HG02763 (cell line): ENCODE data around the gene SCT.

ENCODE experiments used
- ATAC-seq: cut with Tn5 transposase; IDR thresholded peaks from one replicate; pipeline ENCODE4 v1.9.1; 2021; ENCODE audit warnings: mild to moderate bottlenecking, moderate library complexity; ENCODE audit not compliant: unreplicated experiment

Gene SCT

DNA sequence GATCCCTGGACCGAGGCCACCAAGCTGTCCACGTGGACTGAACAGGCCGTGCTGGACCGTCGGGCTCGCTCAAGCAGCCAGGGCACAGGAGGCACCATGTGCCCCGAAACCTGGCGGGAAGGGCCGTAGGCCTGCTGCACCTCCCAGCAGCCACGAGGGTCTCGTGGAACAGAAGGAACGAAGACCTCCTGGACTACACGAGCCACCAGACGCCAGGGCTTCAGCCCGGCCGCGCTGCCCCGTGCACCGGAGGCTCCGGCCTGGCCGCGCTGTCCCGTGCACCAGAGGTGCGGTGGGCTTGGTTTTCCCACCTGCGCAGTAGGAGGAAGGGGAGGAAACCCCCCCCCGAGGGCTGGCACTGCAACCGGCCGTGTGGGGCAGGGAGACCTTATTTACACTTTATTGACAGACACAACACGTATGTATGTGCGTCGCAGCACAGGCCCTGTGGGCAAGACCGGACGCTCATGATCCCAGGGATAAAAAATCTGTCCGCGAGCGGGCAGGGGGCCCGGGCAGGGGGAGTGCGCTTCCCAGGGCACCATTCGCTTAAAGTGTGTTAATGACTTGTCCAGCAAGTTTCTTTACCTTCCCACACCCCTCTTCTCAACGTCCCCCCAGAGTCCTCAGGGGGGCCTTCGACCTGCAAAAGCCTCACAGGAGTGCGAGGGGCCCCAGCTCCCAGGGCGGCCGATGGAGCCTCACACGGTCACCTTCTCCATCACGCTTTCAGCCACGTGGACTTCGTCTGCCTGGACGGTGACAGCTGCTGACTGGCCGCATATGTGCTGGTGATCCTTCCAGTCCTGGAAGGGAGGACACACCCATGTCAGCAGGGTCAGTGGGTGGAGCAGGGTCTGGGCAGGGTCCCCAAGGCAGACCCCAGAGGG lies 17.1 kb upstream of the SCT start:
- ATAC-seq = no peak

DNA sequence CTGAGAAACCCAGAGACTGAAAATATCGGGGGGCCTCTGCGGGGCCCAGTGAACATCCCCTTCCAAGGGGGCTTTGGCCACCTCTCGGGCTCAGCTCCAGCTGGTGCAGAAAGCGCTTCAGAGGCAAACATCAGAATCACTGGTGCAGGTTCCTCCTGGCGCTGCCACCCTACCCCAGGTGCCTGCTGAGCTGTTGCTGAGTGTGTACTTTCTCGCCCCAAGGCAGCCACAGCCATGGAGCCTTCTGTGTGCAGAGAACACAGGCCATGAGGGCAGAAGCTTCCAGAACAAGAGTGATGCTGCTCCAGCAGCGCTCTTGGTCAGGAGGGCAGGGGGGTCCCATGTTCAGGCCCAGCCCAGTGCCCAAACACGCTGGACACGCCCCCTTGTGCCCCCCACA lies 16.4 kb upstream of the SCT start:
- ATAC-seq = no peak

DNA sequence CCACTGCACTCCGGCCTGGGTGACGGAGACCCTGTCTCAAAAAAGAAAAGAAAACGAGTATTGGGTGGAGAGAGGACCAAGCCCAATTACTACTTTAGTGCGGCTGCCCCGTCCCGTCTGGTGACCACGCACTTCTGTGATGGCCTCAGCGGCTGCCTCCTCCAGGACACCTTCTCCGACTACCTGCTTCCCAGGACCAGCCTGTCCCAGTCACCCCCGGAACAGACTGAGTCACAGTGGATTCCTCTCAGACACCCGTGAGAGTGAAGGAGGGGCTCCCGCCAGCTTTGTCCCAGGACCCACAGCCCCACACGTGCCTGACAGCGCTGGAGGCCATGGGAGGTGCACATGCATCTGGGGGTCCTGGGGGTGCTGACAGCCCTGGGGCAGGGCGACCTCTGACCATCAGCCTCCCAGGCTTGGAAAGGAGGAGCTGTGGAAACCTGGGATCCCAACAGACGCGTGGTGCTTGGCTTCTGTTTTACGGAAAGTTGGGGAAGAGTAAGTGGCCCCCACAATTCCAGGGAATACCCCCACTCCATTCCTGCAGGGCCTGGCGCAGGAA lies 14.9 kb upstream of the SCT start:
- ATAC-seq = no peak

DNA sequence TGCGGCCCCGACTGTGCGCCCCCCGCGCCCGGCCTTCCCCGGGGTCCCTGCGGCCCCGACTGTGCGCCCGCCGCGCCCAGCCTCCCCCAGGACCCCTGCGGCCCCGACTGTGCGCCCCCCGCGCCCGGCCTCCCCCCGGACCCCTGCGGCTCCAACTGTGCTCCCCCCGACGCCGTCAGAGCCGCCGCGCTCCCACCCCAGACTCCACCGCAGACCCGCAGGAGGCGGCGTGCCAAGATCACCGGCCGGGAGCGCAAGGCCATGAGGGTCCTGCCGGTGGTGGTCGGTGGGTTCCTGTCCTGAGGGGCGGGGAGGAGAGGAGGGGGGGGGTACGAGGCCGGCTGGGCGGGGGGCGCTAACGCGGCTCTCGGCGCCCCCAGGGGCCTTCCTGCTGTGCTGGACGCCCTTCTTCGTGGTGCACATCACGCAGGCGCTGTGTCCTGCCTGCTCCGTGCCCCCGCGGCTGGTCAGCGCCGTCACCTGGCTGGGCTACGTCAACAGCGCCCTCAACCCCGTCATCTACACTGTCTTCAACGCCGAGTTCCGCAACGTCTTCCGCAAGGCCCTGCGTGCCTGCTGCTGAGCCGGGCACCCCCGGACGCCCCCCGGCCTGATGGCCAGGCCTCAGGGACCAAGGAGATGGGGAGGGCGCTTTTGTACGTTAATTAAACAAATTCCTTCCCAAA lies 13.2 kb upstream of the SCT start:
- no peak for ATAC-seq

DNA sequence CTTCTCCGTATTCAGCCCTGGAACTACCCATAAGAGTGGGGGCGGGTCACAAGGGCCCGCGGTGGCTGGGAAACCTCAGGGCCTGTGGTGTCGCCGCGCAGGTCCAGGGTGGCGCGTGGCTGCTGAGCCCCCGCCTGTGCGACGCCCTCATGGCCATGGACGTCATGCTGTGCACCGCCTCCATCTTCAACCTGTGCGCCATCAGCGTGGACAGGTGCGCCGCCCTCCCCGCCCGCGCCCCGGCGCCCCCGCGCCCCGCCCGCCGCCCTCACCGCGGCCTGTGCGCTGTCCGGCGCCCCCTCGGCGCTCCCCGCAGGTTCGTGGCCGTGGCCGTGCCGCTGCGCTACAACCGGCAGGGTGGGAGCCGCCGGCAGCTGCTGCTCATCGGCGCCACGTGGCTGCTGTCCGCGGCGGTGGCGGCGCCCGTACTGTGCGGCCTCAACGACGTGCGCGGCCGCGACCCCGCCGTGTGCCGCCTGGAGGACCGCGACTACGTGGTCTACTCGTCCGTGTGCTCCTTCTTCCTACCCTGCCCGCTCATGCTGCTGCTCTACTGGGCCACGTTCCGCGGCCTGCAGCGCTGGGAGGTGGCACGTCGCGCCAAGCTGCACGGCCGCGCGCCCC lies 12.5 kb upstream of the SCT start:
- ATAC-seq = no peak

DNA sequence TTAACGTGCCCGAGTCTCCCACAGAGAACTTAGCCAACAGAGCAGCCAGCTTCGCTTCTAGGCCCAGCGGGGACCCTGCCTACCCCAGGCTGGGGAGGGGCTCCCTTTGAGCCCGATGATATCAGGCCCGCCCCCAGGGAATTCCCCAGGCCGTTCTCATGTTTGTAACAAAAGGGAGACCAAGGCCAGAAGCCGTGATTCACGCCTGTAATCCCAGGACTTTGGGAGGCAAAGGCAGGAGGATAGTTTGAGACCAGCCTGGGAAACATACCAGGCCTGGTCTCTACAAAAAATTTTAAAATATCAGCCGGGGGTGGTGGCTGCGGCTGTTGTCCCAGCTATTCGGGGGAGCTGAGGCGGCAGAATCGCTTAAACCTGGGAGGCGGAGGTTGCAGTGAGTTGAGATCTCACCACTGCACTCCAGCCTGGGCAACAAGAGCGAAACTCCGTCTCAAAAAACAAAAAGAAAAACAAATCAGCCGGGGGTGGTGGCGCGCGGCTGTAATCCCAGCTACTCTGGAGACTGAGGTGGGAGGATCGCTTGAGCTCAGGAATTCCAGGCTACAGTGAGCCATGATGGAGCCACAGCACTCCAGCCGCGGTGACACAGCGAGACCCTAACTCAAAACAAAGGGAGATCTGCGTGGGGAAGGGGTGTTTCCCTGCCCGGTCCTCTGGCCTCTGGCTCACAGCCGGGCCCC lies 11.8 kb upstream of the SCT start:
- no peak for ATAC-seq

DNA sequence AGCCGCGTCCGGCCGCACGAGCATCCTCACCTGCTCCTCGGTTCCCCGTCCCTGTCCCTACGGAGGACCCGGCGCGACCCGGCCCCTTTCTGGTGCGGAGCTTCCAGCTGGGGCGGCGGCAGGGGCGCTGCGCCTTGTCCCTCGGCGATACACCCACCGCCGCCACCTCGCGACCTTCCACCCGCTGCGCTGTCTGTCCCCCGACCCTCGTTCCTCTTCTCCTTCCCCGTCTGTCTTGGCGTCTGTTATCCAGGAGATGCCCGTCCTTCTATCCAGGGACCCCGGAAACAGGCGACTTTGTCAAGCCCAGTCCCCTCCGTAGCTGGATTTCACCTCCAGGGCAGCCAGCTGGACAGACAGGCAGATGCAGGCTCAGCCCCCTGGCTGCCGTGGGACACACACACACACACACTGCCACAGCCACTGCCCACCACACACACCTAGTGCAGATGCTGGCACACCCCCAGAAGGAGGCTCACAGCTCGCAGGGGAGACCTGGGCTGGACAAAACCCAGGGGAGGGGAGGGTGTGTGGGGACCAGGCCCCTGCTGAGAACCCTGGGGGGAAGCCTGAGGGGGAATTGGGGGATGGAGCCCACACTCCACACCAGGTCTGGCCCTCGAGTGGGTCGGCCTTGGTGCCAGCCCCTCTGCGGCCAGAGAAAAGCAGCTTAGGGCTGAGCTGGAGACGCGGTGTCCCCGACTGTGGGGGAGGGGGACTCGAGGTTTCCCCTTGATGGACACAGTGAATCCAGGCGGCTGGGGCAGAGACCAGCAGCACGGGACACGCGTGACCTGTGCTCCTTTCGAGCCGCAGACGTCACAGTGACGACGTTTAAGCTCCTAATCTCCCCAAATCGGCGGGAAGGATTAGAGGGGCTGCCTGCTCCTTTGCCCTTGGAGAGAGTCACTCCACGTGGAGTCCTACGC lies 10.9 kb upstream of the SCT start:
- no peak for ATAC-seq

DNA sequence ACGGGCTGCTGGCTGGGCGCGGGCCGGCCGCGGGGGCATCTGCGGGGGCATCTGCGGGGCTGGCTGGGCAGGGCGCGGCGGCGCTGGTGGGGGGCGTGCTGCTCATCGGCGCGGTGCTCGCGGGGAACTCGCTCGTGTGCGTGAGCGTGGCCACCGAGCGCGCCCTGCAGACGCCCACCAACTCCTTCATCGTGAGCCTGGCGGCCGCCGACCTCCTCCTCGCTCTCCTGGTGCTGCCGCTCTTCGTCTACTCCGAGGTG lies 10.3 kb upstream of the SCT start:
- ATAC-seq = no peak

DNA sequence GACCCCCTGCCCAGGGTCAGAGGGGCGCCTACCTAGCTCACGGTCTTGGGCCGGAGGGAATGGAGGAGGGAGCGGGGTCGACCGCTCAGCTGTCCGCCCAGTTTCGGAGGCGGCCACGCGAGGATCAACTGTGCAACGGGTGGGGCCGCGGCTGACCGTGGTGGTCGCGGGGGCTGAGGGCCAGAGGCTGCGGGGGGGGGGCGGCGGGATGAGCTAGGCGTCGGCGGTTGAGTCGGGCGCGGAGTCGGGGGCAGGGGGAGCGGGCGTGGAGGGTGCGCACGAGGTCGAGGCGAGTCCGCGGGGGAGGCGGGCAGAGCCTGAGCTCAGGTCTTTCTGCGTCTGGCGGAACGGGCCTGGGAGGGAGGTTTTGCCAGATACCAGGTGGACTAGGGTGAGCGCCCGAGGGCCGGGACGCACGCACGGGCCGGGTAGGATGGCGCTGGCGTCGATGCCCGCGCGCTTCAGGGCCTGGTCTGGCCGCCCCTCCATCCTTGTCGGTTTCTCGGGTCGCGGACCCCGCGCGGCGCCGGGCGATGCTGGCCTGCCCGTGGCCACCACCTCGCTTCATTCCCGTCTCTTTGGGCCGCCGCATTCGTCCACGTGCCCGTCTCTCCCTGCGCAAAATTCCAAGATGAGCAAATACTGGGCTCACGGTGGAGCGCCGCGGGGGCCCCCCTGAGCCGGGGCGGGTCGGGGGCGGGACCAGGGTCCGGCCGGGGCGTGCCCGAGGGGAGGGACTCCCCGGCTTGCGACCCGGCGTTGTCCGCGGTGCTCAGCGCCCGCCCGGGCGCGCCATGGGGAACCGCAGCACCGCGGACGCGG lies 9.7 kb upstream of the SCT start, which contains the start of gene DRD4:
TSS of gene DRD4 (plus strand) at position 759 of the 822 bp plus-strand sequence. CDS start at position 795, 36 bp downstream.
- no peak for ATAC-seq

DNA sequence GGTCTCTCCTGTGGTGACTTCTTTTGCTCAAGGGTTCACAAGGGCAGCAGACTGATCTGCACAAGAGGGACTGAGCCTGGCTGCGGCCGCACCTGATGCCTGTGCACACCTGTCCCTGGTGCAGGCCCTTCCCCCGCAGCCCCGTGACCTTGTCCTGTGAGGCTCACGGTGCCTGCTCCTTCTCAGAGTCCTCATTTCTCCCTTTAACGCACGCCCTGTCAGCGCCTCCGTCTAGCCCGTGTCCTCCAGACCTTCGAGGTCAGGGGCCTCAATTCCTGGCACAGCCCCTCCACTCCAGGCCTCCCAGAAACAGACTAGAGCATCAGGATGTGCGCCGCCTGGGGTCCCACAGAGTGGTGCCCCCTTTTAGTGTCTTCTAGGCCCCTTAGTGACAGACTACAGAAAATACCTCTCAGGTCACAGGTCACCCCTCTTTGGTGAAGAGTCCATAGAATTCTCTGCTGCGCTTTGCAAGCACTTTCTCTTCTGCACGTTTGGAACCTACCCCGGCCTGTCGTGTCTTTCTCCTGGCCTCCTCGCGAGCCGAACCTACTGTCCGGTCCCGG lies 9.0 kb upstream of the SCT start:
- no peak for ATAC-seq

DNA sequence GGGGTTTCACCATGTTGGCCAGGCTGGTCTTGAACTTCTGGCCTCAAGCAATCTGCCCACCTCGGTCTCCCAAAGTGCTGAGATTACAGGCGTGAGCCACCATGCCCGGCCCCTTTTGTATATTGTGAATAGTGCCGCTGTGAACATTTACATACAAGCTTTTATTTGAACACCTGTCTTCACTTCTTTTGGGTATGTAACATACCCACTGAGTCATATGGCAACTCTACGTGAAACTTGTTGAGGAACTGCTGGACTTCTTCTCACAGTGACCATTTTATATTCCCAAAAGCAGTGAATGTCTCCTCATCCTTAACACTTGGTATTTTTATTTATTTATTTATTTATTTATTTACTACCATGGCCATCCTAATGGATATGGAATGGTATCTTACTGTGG lies 3.9 kb upstream of the SCT start:
- ATAC-seq = no peak

DNA sequence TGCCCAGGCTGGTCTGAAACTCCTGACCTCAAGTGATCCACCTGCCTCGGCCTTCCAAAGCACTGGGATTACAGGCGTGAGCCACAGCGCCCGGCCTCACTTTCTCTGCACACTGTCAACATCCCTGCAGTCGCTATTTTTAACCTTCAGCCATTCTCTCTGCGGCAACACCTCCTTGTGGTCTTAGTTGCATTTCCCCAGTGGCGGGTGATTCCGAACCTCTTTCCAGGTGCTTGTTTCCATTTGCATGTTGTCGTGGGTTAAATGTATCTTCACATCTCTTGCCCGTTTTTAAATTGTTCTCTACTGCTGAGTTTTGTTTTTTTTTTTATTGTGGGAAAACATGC lies 2.2 kb upstream of the SCT start:
- ATAC-seq = no peak

DNA sequence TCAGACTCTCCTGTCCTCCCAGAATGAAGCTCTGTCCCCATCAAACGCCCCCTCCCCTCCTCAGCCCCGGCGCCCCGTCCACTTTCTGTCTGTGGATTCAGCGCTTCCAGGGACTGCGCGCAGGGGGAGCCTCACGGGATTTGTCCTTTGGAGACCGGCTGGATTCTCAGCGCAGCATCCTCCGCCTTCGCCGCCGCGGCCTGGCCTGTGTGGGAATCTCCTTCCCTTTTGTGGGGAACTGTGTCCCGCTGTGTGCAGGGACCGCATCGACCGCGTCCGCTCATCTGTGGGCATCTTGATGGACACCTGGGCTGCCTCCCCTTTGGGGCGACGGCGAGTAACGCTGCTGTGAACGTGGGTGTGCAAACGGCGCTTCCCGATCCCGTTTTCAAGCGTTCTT lies 1.1 kb upstream of the SCT start:
- ATAC-seq = no peak

DNA sequence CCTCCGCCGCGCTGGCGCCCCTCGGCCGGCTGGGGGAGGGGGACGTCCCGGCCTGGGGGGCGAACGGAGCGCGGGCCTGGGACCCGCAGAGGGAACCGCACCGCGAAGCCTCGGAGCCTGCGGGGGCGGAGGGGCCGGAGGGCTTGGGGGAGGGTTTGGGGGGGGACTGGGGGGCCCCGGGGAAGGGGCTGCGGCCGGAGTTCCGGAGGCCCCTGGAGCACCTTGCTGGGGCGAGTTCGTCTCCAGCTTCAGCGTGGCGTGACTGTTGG lies 261 bp upstream of the SCT start:
- ATAC-seq = no peak

DNA sequence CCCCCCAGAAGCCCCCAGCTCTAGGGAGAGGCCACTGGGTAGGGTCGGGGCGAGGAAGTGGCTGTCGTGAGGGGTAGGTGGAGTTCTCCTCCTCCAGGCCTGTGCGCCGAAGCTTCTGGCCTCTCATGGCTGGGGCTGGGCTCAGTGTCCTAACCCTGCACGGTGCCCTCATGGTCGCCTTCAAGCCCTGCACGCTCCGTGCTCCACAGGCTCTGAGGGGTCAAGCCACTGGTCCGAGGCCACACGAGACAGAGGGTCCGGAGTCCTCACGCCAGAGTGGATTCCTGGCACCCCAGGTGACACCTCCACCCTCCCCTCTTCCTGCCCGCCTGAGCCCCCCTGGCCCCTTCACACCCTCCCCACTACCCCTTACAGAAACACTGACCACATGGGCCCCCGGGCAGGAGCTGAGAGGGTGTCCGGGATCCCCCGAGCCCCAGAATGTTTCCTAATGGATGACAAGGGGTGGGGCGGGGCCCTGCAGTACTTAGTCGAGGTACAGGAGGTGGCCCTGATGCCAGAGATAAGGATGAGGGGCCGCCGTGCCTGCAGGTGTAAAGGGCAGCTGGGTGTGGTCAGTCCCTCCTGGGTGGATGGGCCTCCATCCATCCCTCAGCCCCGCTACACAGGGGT lies 1.2 kb downstream of the SCT start:
- ATAC-seq = no peak

DNA sequence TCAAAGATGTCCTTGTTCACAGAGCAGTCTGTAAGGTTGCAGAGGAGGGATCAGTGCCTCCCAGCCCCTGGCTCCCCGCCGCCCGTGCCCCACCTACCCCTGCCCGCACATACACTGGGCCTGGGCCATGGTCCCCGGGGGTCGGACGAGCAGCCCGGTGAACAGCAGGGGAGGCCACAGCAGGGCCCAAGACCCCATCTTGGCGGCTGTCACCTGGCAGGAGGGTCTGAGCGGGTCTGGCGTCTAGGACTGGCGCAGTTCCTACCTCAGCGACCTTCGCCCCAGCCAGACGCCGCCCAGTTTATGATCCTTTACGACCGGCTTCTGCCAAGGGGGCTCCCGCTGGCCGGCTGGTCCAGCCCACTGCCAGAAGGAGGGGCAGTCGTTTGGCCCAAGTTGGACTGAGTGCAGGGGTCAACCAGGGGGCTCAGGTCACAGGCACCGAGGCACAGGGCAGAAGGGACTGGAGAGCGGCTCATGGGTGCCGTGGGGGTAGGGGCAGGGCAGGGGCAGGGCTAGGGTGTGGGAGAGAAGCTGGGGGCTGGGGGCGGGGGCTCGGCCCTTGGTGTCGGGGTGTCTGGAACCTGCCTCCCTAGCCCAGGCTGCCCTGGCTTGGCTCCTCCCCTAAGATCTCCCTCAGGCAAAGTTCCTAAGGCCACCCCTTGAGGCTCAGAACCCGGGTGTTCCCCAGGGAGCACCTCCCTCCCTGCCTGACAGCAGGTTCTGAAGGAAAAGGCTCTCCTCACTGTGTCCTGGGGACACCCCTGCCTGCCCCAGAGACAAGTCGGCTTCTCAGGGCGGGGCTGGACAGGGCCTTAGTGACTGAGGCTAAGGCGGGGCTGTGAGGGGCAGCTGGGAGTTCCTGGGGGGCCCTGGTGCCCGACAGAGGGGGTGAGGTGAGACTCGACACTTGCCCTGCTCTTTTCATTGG lies 2.0 kb downstream of the SCT start, which contains the start of gene CDHR5:
TSS of gene CDHR5 (minus strand) at position 251 of the 931 bp plus-strand sequence. CDS start at position 198, 53 bp downstream.
- no peak for ATAC-seq

DNA sequence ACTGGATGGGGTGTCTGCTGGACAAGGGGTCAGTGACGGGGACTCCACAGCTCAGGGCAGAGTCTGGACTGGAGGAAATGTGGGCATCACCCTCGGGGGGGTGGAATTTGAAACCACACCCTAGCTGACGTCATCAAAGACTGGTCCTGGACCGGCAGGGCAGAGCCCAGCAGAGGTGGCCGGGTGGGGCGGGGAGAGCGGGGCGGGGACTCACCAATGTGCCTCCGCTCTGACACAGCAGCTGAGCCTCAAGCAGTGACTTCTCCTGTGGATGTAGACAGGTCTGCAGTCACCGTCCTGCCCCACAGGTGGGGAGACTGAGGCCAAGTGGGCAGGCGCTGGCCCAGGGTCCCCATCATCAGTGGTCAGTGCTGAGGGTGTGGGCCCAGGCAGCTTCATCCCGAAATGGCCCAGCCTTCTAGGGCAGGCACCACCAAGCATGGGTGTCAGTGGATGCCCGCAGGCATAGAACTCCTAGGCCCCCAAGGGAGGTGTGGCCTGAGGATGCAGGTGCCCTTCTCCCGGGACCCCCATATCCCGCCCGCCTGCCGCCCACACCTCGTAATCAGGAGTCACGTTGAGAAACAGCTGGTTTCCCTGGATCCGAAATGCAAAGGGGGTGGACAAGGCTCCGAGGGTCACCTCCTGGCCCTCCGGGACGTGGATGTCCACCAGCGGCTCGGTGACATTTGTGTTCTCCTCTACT lies 2.8 kb downstream of the SCT start:
- ATAC-seq = no peak
